Heart left ventricle (tissue), 13 donors: ENCODE results near the gene MECP2.

Experiments
- POLR2A ChIP-seq, 2 donors: fragments of 450-650 bp; IDR thresholded peaks; one replicate each; pipeline ENCODE4 v1.6.1; 2017; ENCODE audit warnings: antibody characterized with exemption in 2 of 2, mild to moderate bottlenecking in 2 of 2, moderate library complexity in 2 of 2
- TF ChIP-seq, protein P1 (sequence below), 12 donors: fragments of 200-600 bp; sonication (generic) in 4 of 12; IDR thresholded peaks; one replicate each; pipeline versions ENCODE4 v1.5.0 to v1.8.0; 2018 to 2022; ENCODE audit warnings: antibody characterized with exemption in 12 of 12, mild to moderate bottlenecking in 5 of 12
- donor health status: ischemic (EF 13 %, LVEDD 7.1; RV severe dilation, severe dysfunction).
- donor health status: DM: no; HTN: yes; CAD: no.
- donor health status: DM: no; HTN: no; CAD: no.
- donor health status: ischemic (EF 25% LVEDD 6.9; RV normal size, moderate dysfunction).
- donor health status: ischemic (EF 25% LVEDD 5.7; RV mildly dilated, moderate dysfunction).
- donor health status: ischemic (EF 35%, LVEDD 5.7; RV mildly dilated, moderate dysfunction).
- donor health status: nonischemic (EF 11% LVEDD 7.7; RV severe dilation, severe dysfunction).
- donor health status: DM: yes; HTN: yes; CAD: no.
- donor health status: PGD.
- donor health status: ischemic (EF 29% LVEDD 5.4; RV normal size, mild dysfunction).
- donor health status: nonischemic (EF 23%, LVEDD 6.1; RV moderate dilation, normal function).

DNA sequence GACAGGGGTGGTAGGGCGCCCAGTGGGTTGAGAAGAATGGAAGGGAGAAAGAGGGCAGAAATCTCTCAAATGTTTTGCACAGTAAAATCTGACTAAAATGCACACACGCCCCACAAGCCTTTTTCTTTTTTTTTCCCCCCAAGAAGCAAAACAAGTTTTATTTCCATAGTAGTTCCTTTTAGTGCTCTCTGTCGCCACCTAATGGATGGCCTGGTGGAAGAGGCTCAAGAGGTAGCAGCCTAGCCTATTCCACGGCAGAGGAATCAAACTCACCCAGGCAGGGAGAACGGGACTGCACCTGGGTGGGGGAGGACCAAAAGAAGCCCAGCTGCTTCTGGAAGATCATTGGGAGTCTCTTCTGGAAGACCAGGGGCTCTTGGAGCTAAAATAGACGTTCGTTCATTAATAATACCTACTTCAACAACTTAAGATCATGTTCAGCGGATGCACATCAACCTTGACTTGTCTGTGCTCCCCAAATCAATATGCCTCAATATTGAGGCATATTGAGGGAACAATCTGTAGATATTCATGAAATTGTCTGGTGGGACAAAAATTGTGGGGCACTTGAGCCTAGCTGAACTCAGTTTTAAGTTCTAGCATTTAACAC lies 46.2 kb downstream of the MECP2 start:
- TF ChIP-seq, protein P1, sequence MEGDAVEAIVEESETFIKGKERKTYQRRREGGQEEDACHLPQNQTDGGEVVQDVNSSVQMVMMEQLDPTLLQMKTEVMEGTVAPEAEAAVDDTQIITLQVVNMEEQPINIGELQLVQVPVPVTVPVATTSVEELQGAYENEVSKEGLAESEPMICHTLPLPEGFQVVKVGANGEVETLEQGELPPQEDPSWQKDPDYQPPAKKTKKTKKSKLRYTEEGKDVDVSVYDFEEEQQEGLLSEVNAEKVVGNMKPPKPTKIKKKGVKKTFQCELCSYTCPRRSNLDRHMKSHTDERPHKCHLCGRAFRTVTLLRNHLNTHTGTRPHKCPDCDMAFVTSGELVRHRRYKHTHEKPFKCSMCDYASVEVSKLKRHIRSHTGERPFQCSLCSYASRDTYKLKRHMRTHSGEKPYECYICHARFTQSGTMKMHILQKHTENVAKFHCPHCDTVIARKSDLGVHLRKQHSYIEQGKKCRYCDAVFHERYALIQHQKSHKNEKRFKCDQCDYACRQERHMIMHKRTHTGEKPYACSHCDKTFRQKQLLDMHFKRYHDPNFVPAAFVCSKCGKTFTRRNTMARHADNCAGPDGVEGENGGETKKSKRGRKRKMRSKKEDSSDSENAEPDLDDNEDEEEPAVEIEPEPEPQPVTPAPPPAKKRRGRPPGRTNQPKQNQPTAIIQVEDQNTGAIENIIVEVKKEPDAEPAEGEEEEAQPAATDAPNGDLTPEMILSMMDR (IDR thresholded peaks at IDR 0.05) = peak; percentile 52 to 80 (median 66)
- no peak for TF ChIP-seq POLR2A (IDR thresholded peaks at IDR 0.05)
